ENCODE measurements around the gene TTN. TPM values are rescaled to one million over a fixed set of nuclear protein-coding genes. Genes with fewer than 3 reads are reported as not detected.
A peak's percentile ranks its signal among the peaks of the same experiment; 100 is the strongest.

TTN gene
- total and polyA plus RNA-seq, 5 donors from 2014 or later: 2.0 to 153 (median 3.1) TPM

GRCh38 chr2:178767094-178768060 lies 39.8 kb downstream of the TTN start:
- Histone ChIP-seq H3K9me3 (ENCODE audit: control insufficient read depth in 2 of 2, low read length in 2 of 2) (no peaks in the 10 kb centered on the region), H3K4me1 (ENCODE audit: control insufficient read depth, insufficient read depth, low read length, poor library complexity, severe bottlenecking) (no peaks in the 10 kb centered on the region), H3K27me3 (ENCODE audit: control insufficient read depth, insufficient read depth, low read length) (no peaks in the 10 kb centered on the region), H3K4me3 (ENCODE audit: low read depth, low read length) (no peak overlapping the region), H3K36me3 (ENCODE audit: control insufficient read depth, insufficient read depth, low read length) (peaks cover 89% of the 10 kb centered on the region), H3K27ac (ENCODE audit: insufficient read depth, low read length, poor library complexity, severe bottlenecking) (no peak overlapping the region)
- no peaks in the 10 kb centered on the region for H3K9me3 Mint-ChIP-seq
- ATAC-seq (ENCODE audit: low read depth in 2 of 2) (no peak), DNase-seq (no peak)
- no peak overlapping the region for H3K27ac Mint-ChIP-seq
- no peak overlapping the region for H3K4me3 Mint-ChIP-seq
- H3K27me3 Mint-ChIP-seq: no peaks in the 10 kb centered on the region
- no peaks in the 10 kb centered on the region for H3K4me1 Mint-ChIP-seq
- peaks cover 56% of the 10 kb centered on the region for H3K36me3 Mint-ChIP-seq

GRCh38 chr2:178764097-178764496 lies 43.1 kb downstream of the TTN start:
- Mint-ChIP-seq H3K9me3 (no peaks in the 10 kb centered on the region), H3K27ac (no peak overlapping the region)

GRCh38 chr2:178761759-178762371 lies 45.4 kb downstream of the TTN start:
- Histone ChIP-seq H3K36me3 (ENCODE audit: control insufficient read depth, insufficient read depth, low read length) (peaks cover 62% of the 10 kb centered on the region), H3K27me3 (ENCODE audit: control insufficient read depth, insufficient read depth, low read length) (no peaks in the 10 kb centered on the region), H3K9me3 (ENCODE audit: control insufficient read depth in 2 of 2, low read length in 2 of 2) (no peaks in the 10 kb centered on the region), H3K4me1 (ENCODE audit: control insufficient read depth, insufficient read depth, low read length, poor library complexity, severe bottlenecking) (no peaks in the 10 kb centered on the region), H3K27ac (ENCODE audit: insufficient read depth, low read length, poor library complexity, severe bottlenecking) (no peak overlapping the region), H3K4me3 (ENCODE audit: low read depth, low read length) (no peak overlapping the region)
- Mint-ChIP-seq H3K4me1 (peaks cover 0 to 7% (median 0%) of the 10 kb centered on the region in 4 donors), H3K9me3 (no peaks in the 10 kb centered on the region), H3K36me3 (peaks cover 45% of the 10 kb centered on the region), H3K4me3 (no peak overlapping the region), H3K27me3 (no peaks in the 10 kb centered on the region), H3K27ac (no peak overlapping the region)
- ATAC-seq (ENCODE audit: low read depth in 2 of 2) (peak; percentile 55 to 67), DNase-seq (peak in 2 of 3 donors; percentile 39 to 71)

More at GRCh38 chr2:178764097-178764496, 43.1 kb downstream of the TTN start:
- Histone ChIP-seq H3K27ac (ENCODE audit: insufficient read depth, low read length, poor library complexity, severe bottlenecking) (no peak overlapping the region), H3K27me3 (ENCODE audit: control insufficient read depth, insufficient read depth, low read length) (no peaks in the 10 kb centered on the region), H3K4me3 (ENCODE audit: low read depth, low read length) (no peak overlapping the region), H3K4me1 (ENCODE audit: control insufficient read depth, insufficient read depth, low read length, poor library complexity, severe bottlenecking) (no peaks in the 10 kb centered on the region), H3K9me3 (ENCODE audit: control insufficient read depth in 2 of 2, low read length in 2 of 2) (no peaks in the 10 kb centered on the region), H3K36me3 (ENCODE audit: control insufficient read depth, insufficient read depth, low read length) (peaks cover 65% of the 10 kb centered on the region)
- Mint-ChIP-seq H3K4me1 (peaks cover 0 to 7% (median 0%) of the 10 kb centered on the region in 4 donors), H3K36me3 (peaks cover 49% of the 10 kb centered on the region), H3K27me3 (no peaks in the 10 kb centered on the region), H3K4me3 (no peak overlapping the region)
- DNase-seq: no peak
- ATAC-seq (ENCODE audit: low read depth in 2 of 2): no peak

- Mint-ChIP-seq H3K4me3 (no peak overlapping the region), H3K27ac (peak overlapping the region in 1 of 3 donors; percentile 22)
Measured at GRCh38 chr2:178756843-178757242, 50.4 kb downstream of the TTN start.

GRCh38 chr2:178756343-178756742 lies 50.9 kb downstream of the TTN start:
- Mint-ChIP-seq H3K4me1 (peaks cover 0 to 4% (median 0%) of the 10 kb centered on the region in 4 donors), H3K27me3 (no peaks in the 10 kb centered on the region), H3K4me3 (no peak overlapping the region), H3K9me3 (no peaks in the 10 kb centered on the region), H3K36me3 (peaks cover 53% of the 10 kb centered on the region), H3K27ac (peak overlapping the region in 1 of 3 donors; percentile 22)
- H3K4me3 ChIP-seq (ENCODE audit: low read depth, low read length): no peak overlapping the region
- no peaks in the 10 kb centered on the region for H3K27me3 ChIP-seq (ENCODE audit: control insufficient read depth, insufficient read depth, low read length)
- no peak for ATAC-seq (ENCODE audit: low read depth in 2 of 2)
- peaks cover 57% of the 10 kb centered on the region for H3K36me3 ChIP-seq (ENCODE audit: control insufficient read depth, insufficient read depth, low read length)
- no peaks in the 10 kb centered on the region for H3K4me1 ChIP-seq (ENCODE audit: control insufficient read depth, insufficient read depth, low read length, poor library complexity, severe bottlenecking)
- no peak for DNase-seq
- H3K9me3 ChIP-seq (ENCODE audit: control insufficient read depth in 2 of 2, low read length in 2 of 2): no peaks in the 10 kb centered on the region
- no peak overlapping the region for H3K27ac ChIP-seq (ENCODE audit: insufficient read depth, low read length, poor library complexity, severe bottlenecking)

More at GRCh38 chr2:178756843-178757242, 50.4 kb downstream of the TTN start:
- no peaks in the 10 kb centered on the region for H3K27me3 Mint-ChIP-seq
- no peak overlapping the region for H3K27ac ChIP-seq (ENCODE audit: insufficient read depth, low read length, poor library complexity, severe bottlenecking)
- H3K9me3 Mint-ChIP-seq: no peaks in the 10 kb centered on the region
- no peaks in the 10 kb centered on the region for H3K27me3 ChIP-seq (ENCODE audit: control insufficient read depth, insufficient read depth, low read length)
- DNase-seq: no peak
- H3K36me3 ChIP-seq (ENCODE audit: control insufficient read depth, insufficient read depth, low read length): peaks cover 55% of the 10 kb centered on the region
- H3K9me3 ChIP-seq (ENCODE audit: control insufficient read depth in 2 of 2, low read length in 2 of 2): no peaks in the 10 kb centered on the region
- peaks cover 0 to 5% (median 0%) of the 10 kb centered on the region in 4 donors for H3K4me1 Mint-ChIP-seq
- H3K4me1 ChIP-seq (ENCODE audit: control insufficient read depth, insufficient read depth, low read length, poor library complexity, severe bottlenecking): no peaks in the 10 kb centered on the region
- no peak for ATAC-seq (ENCODE audit: low read depth in 2 of 2)
- H3K4me3 ChIP-seq (ENCODE audit: low read depth, low read length): no peak overlapping the region
- H3K36me3 Mint-ChIP-seq: peaks cover 50% of the 10 kb centered on the region

GRCh38 chr2:178747767-178748166 lies 59.5 kb downstream of the TTN start:
- DNase-seq (no peak), ATAC-seq (ENCODE audit: low read depth in 2 of 2) (no peak)
- Mint-ChIP-seq H3K4me3 (no peak overlapping the region), H3K27ac (no peak overlapping the region), H3K9me3 (peaks cover 0 to 2% (median 0%) of the 10 kb centered on the region in 7 donors), H3K4me1 (peaks cover 0 to 3% (median 0%) of the 10 kb centered on the region in 4 donors), H3K36me3 (peaks cover 65% of the 10 kb centered on the region), H3K27me3 (no peaks in the 10 kb centered on the region)
- peaks cover 25% of the 10 kb centered on the region for H3K36me3 ChIP-seq (ENCODE audit: control insufficient read depth, insufficient read depth, low read length)
- no peaks in the 10 kb centered on the region for H3K9me3 ChIP-seq (ENCODE audit: control insufficient read depth in 2 of 2, low read length in 2 of 2)
- H3K27me3 ChIP-seq (ENCODE audit: control insufficient read depth, insufficient read depth, low read length): no peaks in the 10 kb centered on the region
- H3K4me1 ChIP-seq (ENCODE audit: control insufficient read depth, insufficient read depth, low read length, poor library complexity, severe bottlenecking): no peaks in the 10 kb centered on the region
- H3K27ac ChIP-seq (ENCODE audit: insufficient read depth, low read length, poor library complexity, severe bottlenecking): no peak overlapping the region
- no peak overlapping the region for H3K4me3 ChIP-seq (ENCODE audit: low read depth, low read length)

- ATAC-seq (ENCODE audit: low read depth in 2 of 2): no peak
- DNase-seq: no peak
- Mint-ChIP-seq H3K4me1 (peaks cover 0 to 3% (median 0%) of the 10 kb centered on the region in 4 donors), H3K27me3 (no peaks in the 10 kb centered on the region), H3K9me3 (no peaks in the 10 kb centered on the region), H3K36me3 (peaks cover 50% of the 10 kb centered on the region), H3K27ac (no peak overlapping the region), H3K4me3 (no peak overlapping the region)
- H3K4me1 ChIP-seq (ENCODE audit: control insufficient read depth, insufficient read depth, low read length, poor library complexity, severe bottlenecking): no peaks in the 10 kb centered on the region
- no peaks in the 10 kb centered on the region for H3K27me3 ChIP-seq (ENCODE audit: control insufficient read depth, insufficient read depth, low read length)
- no peak overlapping the region for H3K27ac ChIP-seq (ENCODE audit: insufficient read depth, low read length, poor library complexity, severe bottlenecking)
- H3K36me3 ChIP-seq (ENCODE audit: control insufficient read depth, insufficient read depth, low read length): peaks cover 39% of the 10 kb centered on the region
- H3K9me3 ChIP-seq (ENCODE audit: control insufficient read depth in 2 of 2, low read length in 2 of 2): no peaks in the 10 kb centered on the region
- H3K4me3 ChIP-seq (ENCODE audit: low read depth, low read length): no peak overlapping the region
Measured at GRCh38 chr2:178734518-178734917, 72.7 kb downstream of the TTN start.

Measured in CD4-positive, CD25-positive, alpha-beta regulatory T cell (primary cell).